ENCODE measurements around the gene EDARADD. TPM values are rescaled to one million over a fixed set of nuclear protein-coding genes. Genes with fewer than 3 reads are reported as not detected.

EDARADD gene
- total RNA-seq, 1 experiment from 2014 or later = 0.15 TPM

GRCh38 chr1:236398538-236398937 is 4.5 kb downstream of the EDARADD start:
- Histone ChIP-seq H3K4me1 (ENCODE audit: insufficient read depth, low read length, poor library complexity, severe bottlenecking) (no peaks in the 10 kb centered on the region), H3K4me3 (ENCODE audit: low read depth, low read length, poor library complexity, severe bottlenecking) (no peak overlapping the region), H3K27me3 (replicated peaks; ENCODE audit: insufficient read depth, low read depth, low read length, poor library complexity) (peaks cover 8% of the 10 kb centered on the region), H3K36me3 (ENCODE audit: insufficient read depth, low read length, poor library complexity, severe bottlenecking) (no peaks in the 10 kb centered on the region), H3K27ac (ENCODE audit: low read depth, low read length, poor library complexity, severe bottlenecking) (no peak overlapping the region), H3K9me3 (ENCODE audit: low read depth, low read length, poor library complexity, severe bottlenecking) (no peaks in the 10 kb centered on the region)
- no TSS peak for BruUV-seq (replicated peaks)
- CTCF ChIA-PET = interaction anchor here (0.5 kb wide), 1 partner anchor 125 kb away, joined by 5 read pairs; no protein-coding TSS in a partner anchor
- POLR2A ChIA-PET (ENCODE audit: low non-redundant PET) = no interaction called here
- intact Hi-C loops (cut with micrococcal nuclease; ENCODE audit: unreplicated experiment) = no loop called here
- TF ChIP-seq CTCF (conservative IDR thresholded peaks at IDR 0.05; ENCODE audit: low read depth, low read length) = no peak
- no peak for TF ChIP-seq EZH2 (IDR thresholded peaks at IDR 0.05; ENCODE audit: borderline replicate concordance, low read depth, low read length, poor library complexity, severe bottlenecking)
- DNase-seq (ENCODE audit: low spot score) = no peak

- no TSS peak for BruUV-seq (replicated peaks)
- H3K4me3 ChIP-seq (ENCODE audit: low read depth, low read length, poor library complexity, severe bottlenecking) = no peak overlapping the region
- no peaks in the 10 kb centered on the region for H3K9me3 ChIP-seq (ENCODE audit: low read depth, low read length, poor library complexity, severe bottlenecking)
- H3K27ac ChIP-seq (ENCODE audit: low read depth, low read length, poor library complexity, severe bottlenecking) = no peak overlapping the region
- H3K4me1 ChIP-seq (ENCODE audit: insufficient read depth, low read length, poor library complexity, severe bottlenecking) = no peaks in the 10 kb centered on the region
- H3K36me3 ChIP-seq (ENCODE audit: insufficient read depth, low read length, poor library complexity, severe bottlenecking) = no peaks in the 10 kb centered on the region
- POLR2A ChIA-PET (ENCODE audit: low non-redundant PET) = no interaction called here
- DNase-seq (ENCODE audit: low spot score) = no peak
- H3K27me3 ChIP-seq (replicated peaks; ENCODE audit: insufficient read depth, low read depth, low read length, poor library complexity) = peaks cover 5% of the 10 kb centered on the region
- CTCF ChIA-PET = no interaction called here
- TF ChIP-seq EZH2 (IDR thresholded peaks at IDR 0.05; ENCODE audit: borderline replicate concordance, low read depth, low read length, poor library complexity, severe bottlenecking) = no peak
- TF ChIP-seq CTCF (conservative IDR thresholded peaks at IDR 0.05; ENCODE audit: low read depth, low read length) = no peak
- intact Hi-C loops (cut with micrococcal nuclease; ENCODE audit: unreplicated experiment) = no loop called here
Measured at GRCh38 chr1:236400061-236400603, 6.0 kb downstream of the EDARADD start.

GRCh38 chr1:236401698-236402097 is 7.6 kb downstream of the EDARADD start:
- BruUV-seq (replicated peaks) = no TSS peak
- Histone ChIP-seq H3K27ac (ENCODE audit: low read depth, low read length, poor library complexity, severe bottlenecking) (no peak overlapping the region), H3K36me3 (ENCODE audit: insufficient read depth, low read length, poor library complexity, severe bottlenecking) (no peaks in the 10 kb centered on the region), H3K9me3 (ENCODE audit: low read depth, low read length, poor library complexity, severe bottlenecking) (no peaks in the 10 kb centered on the region), H3K4me1 (ENCODE audit: insufficient read depth, low read length, poor library complexity, severe bottlenecking) (no peaks in the 10 kb centered on the region), H3K4me3 (ENCODE audit: low read depth, low read length, poor library complexity, severe bottlenecking) (no peak overlapping the region), H3K27me3 (replicated peaks; ENCODE audit: insufficient read depth, low read depth, low read length, poor library complexity) (no peaks in the 10 kb centered on the region)
- no peak for TF ChIP-seq EZH2 (IDR thresholded peaks at IDR 0.05; ENCODE audit: borderline replicate concordance, low read depth, low read length, poor library complexity, severe bottlenecking)
- intact Hi-C loops (cut with micrococcal nuclease; ENCODE audit: unreplicated experiment) = no loop called here
- ChIA-PET CTCF (no interaction called here), POLR2A (ENCODE audit: low non-redundant PET) (no interaction called here)
- no peak for DNase-seq (ENCODE audit: low spot score)

Measured in A673 (cell line).